ENCODE results near the gene BRD4.

Gene BRD4

DNA sequence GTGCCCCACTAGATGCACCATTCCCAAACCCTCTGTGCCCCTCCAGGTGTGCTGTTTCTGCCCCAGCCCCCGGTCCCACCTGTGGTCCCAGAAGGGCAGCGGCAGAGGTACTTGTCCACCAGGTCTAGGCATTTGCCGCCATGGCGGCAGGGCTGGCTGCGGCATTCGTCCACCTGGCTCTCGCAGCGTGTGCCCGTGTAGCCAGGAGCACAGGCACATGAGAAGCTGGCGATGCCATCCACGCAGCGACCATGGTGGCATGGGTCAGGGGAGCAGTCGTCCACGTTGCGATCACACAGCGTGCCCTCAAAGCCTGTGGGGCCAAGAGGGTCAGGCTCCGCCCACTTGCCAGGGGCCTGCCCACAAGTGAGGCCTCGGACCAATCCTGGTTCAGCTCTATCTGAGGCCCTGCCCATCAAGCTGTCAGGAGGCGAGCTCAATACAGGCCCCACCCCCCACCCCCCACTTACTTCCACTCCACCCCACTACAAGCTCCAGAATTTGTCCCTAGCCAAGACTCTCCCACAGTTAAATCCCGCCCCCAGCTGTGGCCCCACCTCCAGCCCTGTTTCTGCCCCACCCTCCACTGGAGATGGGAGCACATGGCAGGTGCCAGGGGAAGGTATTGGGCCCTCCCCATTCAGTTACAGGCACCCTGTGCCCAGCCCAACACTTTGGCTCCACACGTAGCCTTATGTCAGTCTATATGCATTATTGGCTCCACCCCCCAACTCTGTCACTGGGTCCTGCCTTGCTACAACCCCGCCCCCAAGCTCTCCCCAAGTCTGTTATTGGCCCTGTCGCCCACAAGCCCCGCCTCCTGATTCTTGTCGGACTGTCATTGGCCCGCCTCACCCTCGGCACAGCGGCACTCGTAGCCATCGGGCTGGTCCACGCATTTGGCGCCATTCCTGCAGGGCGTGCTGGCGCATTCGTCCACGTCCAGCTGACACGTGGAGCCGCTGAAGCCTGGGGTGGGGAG, 145.0 kb downstream of the BRD4 start:
- no peak for DNase-seq
